HG03103 (cell line): ENCODE measurements around the gene CYBA.

Source experiments
- ATAC-seq: cut with Tn5 transposase; IDR thresholded peaks from one replicate; pipeline ENCODE4 v1.9.1; 2021; ENCODE audit warnings: low read depth; ENCODE audit not compliant: unreplicated experiment

Gene CYBA

DNA sequence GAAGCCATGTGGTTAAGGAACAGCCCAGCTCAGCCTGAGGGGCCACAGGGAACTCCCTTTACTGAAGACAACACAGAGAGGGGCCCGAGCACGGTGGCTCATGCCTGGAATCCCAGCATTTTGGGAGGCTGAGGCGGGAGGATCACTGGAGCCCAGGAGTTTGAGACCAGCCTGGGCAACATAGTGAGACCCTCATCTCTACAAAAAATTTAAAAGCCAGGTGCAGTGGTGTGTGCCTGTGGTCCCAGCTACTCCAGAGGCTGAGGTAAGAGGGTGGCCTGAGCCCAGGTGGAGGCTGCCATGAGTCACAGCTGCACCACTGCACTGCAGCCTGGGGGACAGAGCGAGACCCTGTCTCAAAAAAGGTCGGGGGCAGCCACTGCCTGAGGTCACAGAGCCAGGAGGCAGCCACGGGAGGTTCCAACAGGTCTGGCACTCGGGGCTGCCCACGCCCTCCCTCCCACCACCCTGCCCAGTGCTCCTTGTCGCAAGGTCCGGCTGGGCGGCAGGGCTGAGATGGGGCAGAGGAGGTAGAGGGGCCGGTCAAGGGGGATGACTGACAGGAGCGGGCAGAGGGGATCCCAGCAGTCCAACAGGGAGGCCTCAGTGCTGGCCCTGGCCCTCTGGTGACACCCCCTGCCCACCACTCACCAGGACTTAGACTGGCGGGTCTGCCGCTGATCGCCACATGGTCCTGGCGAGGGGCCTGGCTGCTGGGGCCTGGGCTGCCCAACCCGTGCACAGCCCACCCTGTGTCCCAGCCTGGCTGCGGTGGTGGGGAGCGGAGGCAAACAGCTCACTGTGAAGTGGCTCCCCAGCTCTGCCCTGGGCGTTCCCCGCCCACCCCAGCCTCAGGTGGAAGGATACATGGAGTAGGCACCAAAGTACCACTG is 3.4 kb downstream of the CYBA start:
- no peak for ATAC-seq

- ATAC-seq: no peak
Measured at GRCh38 chr16:88646345-88647034, 4.4 kb downstream of the CYBA start.

DNA sequence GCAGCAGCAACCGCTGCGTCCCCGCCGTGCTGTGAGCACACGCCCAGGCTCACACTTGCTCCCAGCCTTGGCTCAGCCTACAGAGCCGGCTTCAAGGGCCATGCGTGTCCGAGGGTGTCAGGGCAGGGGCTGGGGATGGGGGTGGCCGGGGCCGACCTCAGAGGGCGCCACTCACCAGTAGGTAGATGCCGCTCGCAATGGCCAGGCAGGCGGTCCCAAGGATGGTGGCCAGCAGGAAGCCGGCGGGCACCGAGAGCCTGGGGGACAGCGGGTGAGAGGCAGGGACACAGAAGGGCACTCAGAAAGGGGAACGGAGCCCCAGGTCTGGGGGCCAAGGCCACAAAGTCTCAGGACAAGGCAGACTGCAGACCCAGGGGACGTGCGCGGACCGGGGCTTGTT is 4.9 kb downstream of the CYBA start:
- ATAC-seq: no peak

DNA sequence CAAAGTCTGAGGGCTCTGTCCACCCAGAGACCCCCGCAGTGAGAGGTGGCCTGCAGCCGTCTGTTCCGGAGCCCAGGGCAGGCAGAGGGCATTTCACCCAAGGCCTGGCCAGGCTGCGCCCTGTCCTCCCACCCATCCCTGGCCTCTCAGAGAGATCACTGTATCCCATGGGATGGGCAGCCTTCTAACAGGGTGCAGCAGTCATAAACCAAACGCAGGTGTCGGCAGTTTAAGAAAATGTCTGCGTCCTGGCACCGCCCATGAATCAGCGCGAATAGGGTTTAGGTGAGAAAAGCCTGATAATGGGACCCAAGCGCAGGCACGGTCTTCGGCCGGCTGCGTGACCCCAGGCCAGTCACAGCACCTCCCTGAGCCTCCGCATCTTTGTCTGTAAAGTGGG is 5.4 kb downstream of the CYBA start:
- no peak for ATAC-seq

GRCh38 chr16:88643644-88643932 is 7.3 kb downstream of the CYBA start:
- ATAC-seq: no peak

DNA sequence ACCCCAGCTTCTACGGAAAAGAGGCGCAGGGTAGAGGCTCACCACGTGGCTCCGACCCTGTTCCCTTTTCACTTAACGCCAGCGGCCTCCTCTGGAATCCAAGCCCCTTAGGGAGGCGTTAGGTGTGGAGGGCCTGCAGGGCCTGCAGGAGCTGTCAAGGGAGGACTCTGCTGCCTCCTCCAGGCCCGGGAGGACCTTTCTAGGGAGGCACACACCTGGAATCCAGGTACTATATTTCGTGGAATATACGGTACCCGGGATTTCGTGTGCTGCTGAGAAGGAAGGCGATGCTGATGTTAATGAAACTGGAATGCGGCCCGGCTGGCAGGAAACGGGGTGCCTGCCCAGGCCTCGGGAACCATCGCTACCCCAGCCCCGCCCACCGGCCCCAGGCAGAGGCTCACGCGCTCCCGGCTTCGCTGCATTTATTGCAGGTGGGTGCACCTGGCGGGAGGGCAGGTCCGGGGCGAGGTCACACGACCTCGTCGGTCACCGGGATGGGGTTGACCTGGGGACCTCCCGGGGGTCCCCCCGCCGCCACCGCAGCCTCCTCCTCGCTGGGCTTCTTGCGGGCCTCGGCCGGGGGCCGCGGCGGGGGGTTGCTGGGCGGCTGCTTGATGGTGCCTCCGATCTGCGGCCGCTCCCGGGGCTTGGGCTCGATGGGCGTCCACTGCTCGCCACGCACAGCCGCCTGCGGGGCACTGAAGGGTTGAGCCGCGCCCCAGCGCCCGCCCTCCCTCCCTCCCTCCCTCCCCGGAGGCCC is 7.8 kb downstream of the CYBA start:
- ATAC-seq: no peak

DNA sequence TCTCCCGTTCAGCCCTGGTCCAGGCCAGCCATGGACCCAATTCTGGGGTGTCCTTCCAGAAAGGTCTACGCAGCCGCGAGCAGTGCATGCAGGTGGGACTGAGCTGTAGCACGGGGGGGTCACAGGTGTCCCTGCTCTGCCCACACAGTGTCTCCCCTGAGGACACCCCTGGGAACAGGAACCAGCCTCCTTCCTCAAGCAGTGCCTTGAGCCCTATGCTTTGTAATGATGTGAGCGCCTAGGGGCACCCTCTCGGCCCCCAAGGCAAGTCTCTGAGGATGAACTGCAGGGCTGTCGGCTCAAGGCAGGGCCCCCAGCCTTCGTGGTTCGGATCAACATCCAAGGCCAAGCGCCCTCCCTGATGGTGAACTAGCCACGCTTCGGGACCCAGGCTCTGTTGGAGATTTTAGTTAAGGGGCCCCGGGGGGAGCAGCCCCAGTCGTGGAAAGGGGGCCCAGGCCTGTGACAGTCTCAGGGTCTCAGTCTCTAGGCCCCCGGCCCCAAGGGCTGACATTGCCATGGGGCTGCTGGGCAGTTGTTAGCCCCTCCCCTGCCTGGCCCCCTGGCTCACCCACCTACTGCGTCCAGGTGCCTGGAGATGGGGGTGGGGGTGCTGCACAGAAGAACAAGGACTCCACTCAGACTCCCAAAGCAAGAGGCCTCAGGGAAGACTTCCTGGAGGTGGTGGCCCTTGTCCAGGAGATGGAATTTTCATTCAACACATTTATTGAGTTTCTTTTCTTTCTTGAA is 10.2 kb downstream of the CYBA start:
- no peak for ATAC-seq

DNA sequence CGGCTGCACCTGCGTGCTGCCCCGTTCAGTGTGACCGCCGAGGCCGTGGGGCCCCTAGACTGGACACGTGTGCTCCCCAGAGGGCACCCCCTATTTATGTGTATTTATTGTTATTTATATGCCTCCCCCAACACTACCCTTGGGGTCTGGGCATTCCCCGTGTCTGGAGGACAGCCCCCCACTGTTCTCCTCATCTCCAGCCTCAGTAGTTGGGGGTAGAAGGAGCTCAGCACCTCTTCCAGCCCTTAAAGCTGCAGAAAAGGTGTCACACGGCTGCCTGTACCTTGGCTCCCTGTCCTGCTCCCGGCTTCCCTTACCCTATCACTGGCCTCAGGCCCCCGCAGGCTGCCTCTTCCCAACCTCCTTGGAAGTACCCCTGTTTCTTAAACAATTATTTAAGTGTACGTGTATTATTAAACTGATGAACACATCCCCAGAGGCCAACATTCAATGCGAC is 10.8 kb downstream of the CYBA start:
- ATAC-seq: no peak

DNA sequence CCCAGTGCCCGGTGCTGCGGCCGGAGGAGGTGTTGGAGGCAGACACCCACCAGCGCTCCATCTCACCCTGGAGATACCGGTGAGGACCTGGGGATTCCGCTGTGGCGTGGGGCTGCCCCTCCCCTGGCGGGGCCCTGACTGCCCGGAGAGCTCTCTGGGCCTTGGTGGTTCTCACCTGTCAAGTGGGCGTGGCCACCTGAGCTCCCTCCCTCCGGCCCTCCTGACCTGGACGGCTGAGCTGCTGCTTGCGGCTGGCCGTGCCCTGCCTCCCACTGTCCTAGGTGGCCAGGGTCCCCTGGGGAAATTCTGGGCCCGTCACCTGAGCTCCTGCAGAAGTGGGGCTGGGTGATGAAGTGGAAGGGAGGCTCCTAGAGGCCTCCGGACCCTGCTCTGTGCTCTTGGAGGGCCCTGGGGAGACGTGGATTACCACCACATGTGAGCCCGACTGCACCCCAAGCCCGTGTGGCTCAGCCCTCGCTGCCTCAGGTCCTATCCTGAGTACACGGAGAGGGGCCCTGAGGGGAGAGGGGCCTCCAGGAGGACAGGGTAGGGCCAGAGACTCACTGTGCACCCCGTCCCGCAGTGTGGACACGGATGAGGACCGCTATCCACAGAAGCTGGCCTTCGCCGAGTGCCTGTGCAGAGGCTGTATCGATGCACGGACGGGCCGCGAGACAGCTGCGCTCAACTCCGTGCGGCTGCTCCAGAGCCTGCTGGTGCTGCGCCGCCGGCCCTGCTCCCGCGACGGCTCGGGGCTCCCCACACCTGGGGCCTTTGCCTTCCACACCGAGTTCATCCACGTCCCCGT is 11.4 kb downstream of the CYBA start:
- no peak for ATAC-seq

- ATAC-seq: no peak
Measured at GRCh38 chr16:88638323-88639230, 12.3 kb downstream of the CYBA start, which contains the start of gene IL17C. Gene IL17C, plus strand, starts transcription at chr16:88638572. Its CDS starts 70 bp downstream, at chr16:88638642.

DNA sequence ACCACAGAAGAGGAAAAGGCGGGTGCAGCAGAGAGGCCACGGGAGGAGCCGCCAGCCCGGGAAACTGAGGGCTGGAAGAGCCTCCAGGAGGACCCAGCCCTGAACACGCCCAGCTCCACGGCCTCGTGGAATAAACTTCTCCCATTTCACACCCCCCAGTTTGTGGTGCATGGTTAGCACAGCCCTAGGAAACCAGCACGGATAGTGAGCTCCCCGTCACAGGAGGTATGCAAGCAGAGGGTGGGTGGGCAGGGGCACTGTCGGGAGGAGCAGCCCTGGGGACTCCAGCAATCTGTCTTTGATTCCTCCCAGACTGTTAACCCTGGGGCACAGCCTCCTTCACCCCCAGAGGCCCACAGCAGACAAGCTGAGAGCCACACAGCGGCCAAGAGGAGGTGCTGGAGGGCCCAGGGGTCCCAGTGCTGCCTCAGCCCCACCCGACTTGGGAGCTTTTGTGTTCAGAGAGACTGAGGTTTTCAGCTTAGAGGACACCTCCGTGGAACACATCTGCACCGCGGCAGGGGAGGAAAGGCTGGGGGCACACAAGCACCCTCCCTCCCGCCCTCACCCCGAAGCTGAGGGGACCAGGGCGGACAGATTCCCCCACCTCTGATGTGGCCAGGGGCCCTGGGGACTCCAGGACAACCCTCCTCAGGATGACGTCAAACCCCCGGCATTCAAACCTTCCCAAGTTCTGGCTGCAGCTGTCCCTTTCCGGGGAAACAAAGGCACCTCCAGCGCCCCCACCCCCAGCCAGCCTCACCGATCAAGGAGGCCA is 14.2 kb downstream of the CYBA start:
- no peak for ATAC-seq

GRCh38 chr16:88635671-88636319 is 15.1 kb downstream of the CYBA start:
- no peak for ATAC-seq

DNA sequence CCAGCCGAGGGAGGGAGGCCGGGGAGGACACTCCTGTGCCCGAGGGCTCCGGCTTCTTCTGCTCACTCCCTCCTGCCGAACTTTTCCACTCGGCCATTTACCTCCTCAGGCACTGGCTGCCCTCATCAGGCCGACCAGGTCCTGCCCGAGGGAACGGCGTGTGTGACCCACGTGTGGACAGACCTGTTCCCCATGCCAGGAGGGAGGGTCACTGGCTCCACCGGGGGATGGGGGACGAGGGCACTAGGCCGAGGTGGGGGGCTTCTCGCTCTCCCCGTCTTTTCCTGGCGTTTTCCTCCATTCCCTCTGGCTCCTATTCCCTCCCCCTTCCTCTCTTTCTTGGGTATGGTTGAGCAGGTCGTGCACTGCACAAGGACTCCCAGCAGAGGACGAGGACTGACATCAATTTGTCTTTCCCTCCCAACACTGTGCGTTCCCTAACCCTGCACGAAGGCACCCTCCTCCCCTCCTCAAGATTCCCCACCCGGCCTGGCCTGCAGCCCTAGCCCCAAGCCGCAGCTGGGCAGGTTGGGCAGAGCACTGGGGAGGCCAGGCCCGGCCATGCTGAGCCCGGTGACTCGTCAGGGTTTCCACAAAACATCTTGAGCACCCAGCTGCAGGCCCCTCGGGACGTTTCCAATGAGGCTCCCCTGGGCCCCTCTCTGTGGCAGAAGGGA is 15.7 kb downstream of the CYBA start:
- ATAC-seq: no peak

GRCh38 chr16:88634141-88634993 is 16.5 kb downstream of the CYBA start:
- ATAC-seq: no peak

GRCh38 chr16:88633684-88634140 is 17.1 kb downstream of the CYBA start:
- ATAC-seq: no peak

- no peak for ATAC-seq
Measured at GRCh38 chr16:88632587-88632930, 18.3 kb downstream of the CYBA start.
